Activated B cell treated with CpG ODN at 0.5 μM for 24 hours (primary cell): ENCODE data around the gene ERGIC1. TPM values are rescaled to one million over a fixed set of nuclear protein-coding genes. Genes with fewer than 3 reads are reported as not detected.

ENCODE experiments used
- ATAC-seq: fragments of 200-7000 bp; cut with Tn5 transposase; one replicate; pipeline ENCODE4 v1.10.0; 2021; ENCODE audit warnings: low read depth, mild to moderate bottlenecking, moderate library complexity
- CTCF ChIA-PET: fragments of 350-600 bp; sonication (Branson Sonifier 250); formaldehyde crosslinking; loops from one replicate; lab custom pipeline; 2021; ENCODE audit warnings: antibody characterized with exemption; lab: Charles Lee
- POLR2A ChIA-PET: fragments of 350-600 bp; sonication (Branson Sonifier 250); formaldehyde crosslinking; loops from one replicate; lab custom pipeline; 2021; ENCODE audit warnings: antibody characterized with exemption; lab: Charles Lee
- DNase-seq: peaks from one replicate; pipeline ENCODE4 v3.0.0; 2022
- H3K27ac Mint-ChIP-seq: one replicate; pipeline ENCODE4 v1.8.0; 2020; ENCODE audit warnings: mixed read lengths
- H3K27me3 Mint-ChIP-seq: one replicate; pipeline ENCODE4 v1.8.0; 2021; ENCODE audit warnings: mixed read lengths
- H3K36me3 Mint-ChIP-seq: one replicate; pipeline ENCODE4 v1.8.0; 2021; ENCODE audit warnings: low read depth, mixed read lengths
- H3K4me1 Mint-ChIP-seq: one replicate; pipeline ENCODE4 v1.8.0; 2021; ENCODE audit warnings: mixed read lengths
- H3K4me3 Mint-ChIP-seq: one replicate; pipeline ENCODE4 v1.8.0; 2020; ENCODE audit warnings: mild to moderate bottlenecking, mixed read lengths
- H3K9me3 Mint-ChIP-seq: one replicate; pipeline ENCODE4 v1.8.0; 2020; ENCODE audit warnings: mixed read lengths
- CTCF ChIP-seq: fragments of 200-600 bp; IDR thresholded peaks from one replicate; pipeline ENCODE4 v1.8.0; 2022; ENCODE audit warnings: antibody characterized with exemption, mild to moderate bottlenecking
- intact Hi-C: fragments of 100-400 bp; cut with micrococcal nuclease; formaldehyde crosslinking; loops from one replicate; pipeline ENCODE4 v1.15.1; 2024
- total RNA-seq: library from RNA; stranded (reverse); gene quantifications from 2 replicates; pipeline ENCODE4 v1.2.3, GENCODE V29; 2022

ERGIC1 gene
- total RNA-seq, 1 donor from 2014 or later = 72.5 TPM

- Mint-ChIP-seq H3K9me3 (no peaks in the 10 kb centered on the region), H3K4me1 (peaks cover 25% of the 10 kb centered on the region), H3K27me3 (no peaks in the 10 kb centered on the region), H3K36me3 (peaks cover 33% of the 10 kb centered on the region), H3K27ac (no peak overlapping the region), H3K4me3 (no peak overlapping the region)
- POLR2A ChIA-PET = no interaction called here
- DNase-seq = no peak
- intact Hi-C loops = no loop called here
- no peak for TF ChIP-seq CTCF
- CTCF ChIA-PET = no interaction called here
- ATAC-seq = no peak
Observed at GRCh38 chr5:172907657-172908056, 73.6 kb downstream of the ERGIC1 start.

- Mint-ChIP-seq H3K27me3 (no peaks in the 10 kb centered on the region), H3K4me3 (no peak overlapping the region), H3K36me3 (peaks cover 33% of the 10 kb centered on the region), H3K9me3 (no peaks in the 10 kb centered on the region), H3K27ac (no peak overlapping the region), H3K4me1 (peaks cover 25% of the 10 kb centered on the region)
- ChIA-PET CTCF (no interaction called here), POLR2A (no interaction called here)
- DNase-seq (no peak), ATAC-seq (no peak)
- intact Hi-C loops = no loop called here
- no peak for TF ChIP-seq CTCF
Observed at GRCh38 chr5:172908662-172909061, 74.6 kb downstream of the ERGIC1 start.

- CTCF ChIA-PET = interaction anchor here (1.0 to 1.3 kb wide), 5 partner anchors 12 to 195 kb away, joined by 3 to 4 read pairs (median 3); no protein-coding TSS in a partner anchor
- TF ChIP-seq CTCF = no peak
- Mint-ChIP-seq H3K4me3 (no peak overlapping the region), H3K27me3 (no peaks in the 10 kb centered on the region), H3K27ac (peak overlapping the region; percentile 86), H3K4me1 (peaks cover 25% of the 10 kb centered on the region), H3K36me3 (peaks cover 31% of the 10 kb centered on the region), H3K9me3 (no peaks in the 10 kb centered on the region)
- POLR2A ChIA-PET = interaction anchor here (0.6 to 3.0 kb wide), 4 partner anchors 44 to 139 kb away, joined by 3 to 17 read pairs (median 6); partner anchors contain the start of gene DUSP1
- DNase-seq = no peak
- intact Hi-C loops = loop anchor here (5.0 kb wide), 1 partner anchor 58 kb away; no protein-coding TSS in a partner anchor
- peak; percentile 41 for ATAC-seq
Observed at GRCh38 chr5:172909931-172910502, 76.0 kb downstream of the ERGIC1 start.

- Mint-ChIP-seq H3K27ac (peak overlapping the region; percentile 86), H3K9me3 (no peaks in the 10 kb centered on the region), H3K4me3 (peak overlapping the region; percentile 25), H3K36me3 (peaks cover 35% of the 10 kb centered on the region), H3K27me3 (no peaks in the 10 kb centered on the region), H3K4me1 (peaks cover 25% of the 10 kb centered on the region)
- ATAC-seq = peak; percentile 76
- ChIA-PET CTCF (interaction anchor here (0.7 to 1.8 kb wide), 4 partner anchors 22 to 198 kb away, joined by 3 to 7 read pairs (median 6); no protein-coding TSS in a partner anchor), POLR2A (interaction anchor here (0.6 to 3.0 kb wide), 3 partner anchors 29 to 140 kb away, joined by 3 to 17 read pairs (median 3); partner anchors contain the start of gene DUSP1)
- peak; percentile 23 for DNase-seq
- intact Hi-C loops = loop anchor here (1.0 to 5.0 kb wide), 4 partner anchors 21 to 195 kb away; no protein-coding TSS in a partner anchor
- no peak for TF ChIP-seq CTCF
Observed at GRCh38 chr5:172910828-172911627, 77.0 kb downstream of the ERGIC1 start.

GRCh38 chr5:172911628-172911880 lies 77.5 kb downstream of the ERGIC1 start:
- H3K9me3 Mint-ChIP-seq = no peaks in the 10 kb centered on the region
- CTCF ChIA-PET = interaction anchor here (0.7 to 1.8 kb wide), 4 partner anchors 21 to 198 kb away, joined by 3 to 7 read pairs (median 6); no protein-coding TSS in a partner anchor
- POLR2A ChIA-PET = interaction anchor here (1.1 to 3.0 kb wide), 2 partner anchors 30 to 140 kb away, joined by 3 to 17 read pairs; partner anchors contain the start of gene DUSP1
- DNase-seq = no peak
- intact Hi-C loops = loop anchor here (1.0 to 5.0 kb wide), 4 partner anchors 21 to 195 kb away; no protein-coding TSS in a partner anchor
- no peaks in the 10 kb centered on the region for H3K27me3 Mint-ChIP-seq
- peaks cover 25% of the 10 kb centered on the region for H3K4me1 Mint-ChIP-seq
- H3K36me3 Mint-ChIP-seq = peaks cover 41% of the 10 kb centered on the region
- ATAC-seq = no peak
- H3K27ac Mint-ChIP-seq = peak overlapping the region; percentile 86
- TF ChIP-seq CTCF = no peak
- H3K4me3 Mint-ChIP-seq = no peak overlapping the region
